Fibroblast of lung (primary cell): ENCODE measurements around the gene GOLM1.

Experiments used
- EZH2 ChIP-seq: IDR thresholded peaks from 2 replicates; pipeline ENCODE4 v1.5.1; 2012; ENCODE audit warnings: low read length, control low read depth, mild to moderate bottlenecking; ENCODE audit errors: missing control alignments
- TF ChIP-seq, protein P1 (sequence below), 2 donors: IDR thresholded peaks in 1 of 2; conservative IDR thresholded peaks in 1 of 2; 1 replicate in 1 of 2; 2 replicates in 1 of 2; pipeline ENCODE4 v1.5.1; 2011 to 2012; ENCODE audit warnings: low read length in 2 of 2, control low read depth in 1 of 2, inconsistent platforms in 1 of 2, low read depth in 1 of 2, mild to moderate bottlenecking in 1 of 2

DNA sequence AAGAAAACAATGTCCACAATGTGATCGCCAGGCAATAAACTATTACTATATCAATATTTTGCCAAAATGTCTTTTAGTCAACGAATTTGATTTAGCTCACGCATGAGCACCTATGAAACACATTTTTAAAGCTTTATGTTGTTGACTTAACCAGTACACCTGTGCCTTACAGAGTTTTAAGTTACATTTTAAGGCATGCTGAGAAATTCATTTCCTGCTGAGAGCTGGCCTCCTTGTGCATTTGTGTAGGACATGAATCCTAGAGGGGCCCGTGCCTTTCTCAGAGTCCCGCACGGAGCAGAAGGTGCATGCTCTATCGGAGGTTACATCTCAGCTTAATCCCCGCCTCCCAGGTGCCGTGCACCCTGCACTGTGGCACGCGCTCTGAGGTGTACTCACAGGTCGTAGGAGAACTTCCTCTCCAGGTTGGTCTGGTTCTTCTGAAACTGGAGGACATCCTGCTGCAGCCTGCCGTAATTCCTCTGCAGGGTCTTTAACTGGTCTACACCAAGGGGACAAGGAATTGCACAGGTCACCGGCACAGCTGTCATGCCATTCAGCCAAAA, 53.2 kb downstream of the GOLM1 start:
- TF ChIP-seq, protein P1, sequence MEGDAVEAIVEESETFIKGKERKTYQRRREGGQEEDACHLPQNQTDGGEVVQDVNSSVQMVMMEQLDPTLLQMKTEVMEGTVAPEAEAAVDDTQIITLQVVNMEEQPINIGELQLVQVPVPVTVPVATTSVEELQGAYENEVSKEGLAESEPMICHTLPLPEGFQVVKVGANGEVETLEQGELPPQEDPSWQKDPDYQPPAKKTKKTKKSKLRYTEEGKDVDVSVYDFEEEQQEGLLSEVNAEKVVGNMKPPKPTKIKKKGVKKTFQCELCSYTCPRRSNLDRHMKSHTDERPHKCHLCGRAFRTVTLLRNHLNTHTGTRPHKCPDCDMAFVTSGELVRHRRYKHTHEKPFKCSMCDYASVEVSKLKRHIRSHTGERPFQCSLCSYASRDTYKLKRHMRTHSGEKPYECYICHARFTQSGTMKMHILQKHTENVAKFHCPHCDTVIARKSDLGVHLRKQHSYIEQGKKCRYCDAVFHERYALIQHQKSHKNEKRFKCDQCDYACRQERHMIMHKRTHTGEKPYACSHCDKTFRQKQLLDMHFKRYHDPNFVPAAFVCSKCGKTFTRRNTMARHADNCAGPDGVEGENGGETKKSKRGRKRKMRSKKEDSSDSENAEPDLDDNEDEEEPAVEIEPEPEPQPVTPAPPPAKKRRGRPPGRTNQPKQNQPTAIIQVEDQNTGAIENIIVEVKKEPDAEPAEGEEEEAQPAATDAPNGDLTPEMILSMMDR (conservative IDR thresholded peaks at IDR 0.05 in 1 of 2, IDR thresholded peaks at IDR 0.05 in 1 of 2; ENCODE audit: low read depth in 1 of 2, low read length in 2 of 2) = no peak
- TF ChIP-seq EZH2 = no peak
